Measurements from ENCODE around the gene APEH.

APEH gene

DNA sequence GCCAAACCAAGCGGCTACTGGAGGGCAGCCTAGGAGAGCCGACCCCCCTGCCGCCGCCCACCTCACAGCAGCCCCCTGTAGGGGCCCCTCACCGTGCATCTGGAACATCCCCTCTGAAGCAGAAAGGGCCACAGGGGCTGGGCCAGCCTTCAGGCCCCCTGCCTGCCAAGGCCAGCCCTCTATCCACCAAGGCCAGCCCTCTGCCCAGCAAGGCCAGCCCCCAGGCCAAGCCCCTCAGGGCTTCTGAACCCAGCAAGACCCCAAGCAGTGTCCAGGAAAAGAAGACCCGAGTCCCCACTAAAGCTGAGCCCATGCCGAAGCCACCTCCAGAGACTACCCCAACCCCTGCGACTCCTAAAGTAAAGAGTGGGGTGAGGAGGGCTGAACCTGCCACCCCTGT lies 23.5 kb upstream of the APEH start:
- no peak for DNase-seq (ENCODE audit: low spot score)

DNA sequence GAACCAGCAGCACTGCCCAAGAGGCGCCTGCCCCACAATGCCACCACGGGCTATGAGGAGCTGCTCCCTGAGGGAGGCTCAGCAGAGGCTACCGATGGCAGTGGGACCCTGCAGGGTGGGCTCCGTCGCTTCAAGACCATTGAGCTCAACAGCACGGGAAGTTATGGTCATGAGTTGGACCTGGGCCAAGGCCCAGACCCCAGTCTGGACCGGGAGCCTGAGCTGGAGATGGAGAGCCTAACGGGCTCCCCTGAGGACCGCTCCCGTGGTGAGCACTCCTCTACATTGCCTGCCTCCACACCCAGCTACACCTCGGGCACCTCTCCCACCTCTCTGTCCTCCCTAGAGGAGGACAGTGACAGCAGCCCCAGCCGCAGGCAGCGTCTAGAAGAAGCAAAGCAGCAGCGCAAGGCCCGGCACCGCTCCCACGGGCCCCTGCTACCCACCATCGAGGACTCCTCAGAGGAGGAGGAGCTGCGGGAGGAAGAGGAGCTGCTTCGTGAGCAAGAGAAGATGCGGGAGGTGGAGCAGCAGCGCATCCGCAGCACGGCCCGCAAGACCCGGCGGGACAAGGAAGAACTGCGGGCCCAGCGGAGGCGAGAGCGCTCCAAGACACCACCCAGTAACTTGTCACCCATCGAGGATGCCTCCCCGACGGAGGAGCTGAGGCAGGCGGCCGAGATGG lies 21.8 kb upstream of the APEH start:
- no peak for DNase-seq (ENCODE audit: low spot score)

DNA sequence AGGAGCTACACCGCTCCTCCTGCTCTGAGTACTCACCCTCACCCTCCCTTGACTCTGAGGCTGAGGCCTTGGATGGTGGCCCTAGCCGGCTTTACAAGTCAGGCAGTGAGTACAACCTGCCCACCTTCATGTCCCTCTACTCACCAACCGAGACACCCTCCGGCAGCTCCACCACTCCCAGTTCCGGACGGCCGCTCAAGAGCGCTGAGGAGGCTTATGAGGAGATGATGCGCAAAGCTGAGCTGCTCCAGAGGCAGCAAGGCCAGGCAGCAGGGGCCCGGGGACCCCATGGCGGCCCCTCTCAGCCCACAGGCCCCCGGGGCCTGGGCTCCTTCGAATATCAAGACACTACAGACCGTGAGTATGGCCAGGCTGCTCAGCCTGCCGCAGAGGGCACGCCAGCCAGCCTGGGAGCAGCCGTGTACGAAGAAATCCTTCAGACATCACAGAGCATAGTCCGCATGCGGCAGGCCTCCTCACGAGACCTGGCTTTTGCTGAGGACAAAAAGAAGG lies 21.2 kb upstream of the APEH start:
- DNase-seq (ENCODE audit: low spot score) = no peak

DNA sequence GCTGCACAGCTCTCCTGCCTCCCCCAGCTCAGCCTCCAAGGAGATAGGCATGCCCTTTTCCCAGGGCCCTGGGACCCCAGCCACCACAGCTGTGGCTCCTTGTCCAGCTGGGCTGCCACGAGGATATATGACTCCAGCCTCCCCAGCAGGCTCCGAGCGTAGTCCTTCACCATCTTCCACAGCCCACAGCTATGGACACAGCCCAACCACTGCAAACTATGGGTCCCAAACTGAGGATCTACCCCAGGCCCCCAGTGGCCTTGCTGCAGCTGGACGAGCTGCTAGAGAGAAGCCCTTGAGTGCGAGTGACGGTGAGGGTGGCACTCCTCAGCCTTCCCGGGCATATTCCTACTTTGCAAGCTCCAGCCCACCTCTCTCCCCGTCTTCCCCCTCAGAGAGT lies 20.5 kb upstream of the APEH start:
- DNase-seq (ENCODE audit: low spot score) = no peak

DNA sequence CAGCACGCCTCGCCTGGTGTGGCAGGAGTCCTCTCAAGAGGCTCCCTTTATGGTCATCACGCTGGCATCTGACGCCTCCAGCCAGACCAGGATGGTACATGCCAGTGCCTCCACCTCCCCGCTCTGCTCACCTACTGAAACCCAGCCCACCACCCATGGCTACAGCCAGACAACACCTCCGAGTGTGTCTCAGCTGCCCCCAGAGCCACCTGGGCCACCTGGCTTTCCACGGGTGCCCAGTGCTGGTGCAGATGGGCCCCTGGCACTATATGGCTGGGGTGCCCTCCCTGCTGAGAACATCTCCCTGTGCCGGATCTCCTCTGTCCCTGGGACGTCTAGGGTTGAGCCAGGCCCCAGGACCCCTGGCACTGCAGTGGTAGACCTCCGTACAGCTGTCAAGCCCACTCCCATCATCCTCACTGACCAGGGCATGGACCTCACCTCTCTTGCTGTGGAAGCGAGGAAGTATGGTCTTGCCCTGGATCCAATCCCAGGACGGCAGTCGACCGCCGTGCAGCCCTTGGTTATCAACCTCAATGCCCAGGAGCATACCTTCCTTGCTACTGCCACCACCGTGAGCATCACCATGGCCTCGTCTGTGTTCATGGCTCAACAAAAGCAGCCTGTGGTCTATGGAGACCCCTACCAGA lies 19.9 kb upstream of the APEH start:
- no peak for DNase-seq (ENCODE audit: low spot score)

DNA sequence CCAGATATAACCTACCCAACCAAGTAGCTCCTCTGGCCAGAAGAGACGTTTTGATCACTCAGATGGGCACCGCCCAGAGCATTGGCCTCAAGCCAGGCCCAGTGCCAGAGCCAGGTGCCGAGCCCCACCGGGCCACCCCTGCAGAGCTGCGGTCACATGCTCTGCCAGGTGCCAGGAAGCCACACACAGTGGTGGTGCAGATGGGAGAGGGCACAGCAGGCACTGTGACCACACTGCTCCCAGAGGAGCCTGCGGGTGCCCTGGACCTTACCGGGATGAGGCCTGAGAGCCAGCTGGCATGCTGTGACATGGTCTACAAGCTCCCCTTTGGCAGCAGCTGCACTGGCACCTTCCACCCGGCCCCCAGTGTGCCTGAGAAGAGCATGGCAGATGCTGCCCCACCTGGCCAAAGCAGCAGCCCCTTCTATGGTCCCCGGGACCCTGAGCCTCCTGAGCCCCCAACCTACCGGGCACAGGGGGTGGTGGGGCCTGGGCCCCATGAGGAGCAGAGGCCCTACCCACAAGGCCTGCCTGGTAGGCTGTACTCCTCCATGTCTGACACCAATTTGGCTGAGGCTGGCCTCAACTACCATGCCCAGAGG lies 19.1 kb upstream of the APEH start:
- DNase-seq (ENCODE audit: low spot score) = peak; percentile 41

DNA sequence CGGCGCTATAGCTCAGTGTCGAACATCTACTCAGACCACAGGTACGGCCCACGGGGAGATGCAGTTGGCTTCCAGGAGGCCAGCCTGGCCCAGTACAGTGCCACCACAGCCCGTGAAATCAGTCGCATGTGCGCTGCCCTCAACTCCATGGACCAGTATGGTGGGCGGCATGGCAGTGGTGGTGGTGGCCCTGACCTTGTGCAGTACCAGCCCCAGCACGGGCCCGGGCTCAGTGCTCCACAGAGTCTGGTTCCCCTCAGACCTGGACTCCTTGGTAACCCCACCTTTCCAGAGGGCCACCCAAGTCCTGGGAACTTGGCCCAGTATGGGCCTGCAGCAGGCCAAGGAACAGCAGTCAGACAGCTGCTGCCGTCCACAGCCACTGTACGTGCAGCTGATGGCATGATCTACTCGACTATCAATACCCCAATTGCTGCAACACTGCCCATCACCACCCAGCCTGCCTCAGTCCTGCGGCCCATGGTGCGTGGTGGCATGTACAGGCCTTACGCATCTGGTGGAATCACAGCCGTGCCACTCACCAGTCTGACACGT lies 18.3 kb upstream of the APEH start:
- no peak for DNase-seq (ENCODE audit: low spot score)

DNA sequence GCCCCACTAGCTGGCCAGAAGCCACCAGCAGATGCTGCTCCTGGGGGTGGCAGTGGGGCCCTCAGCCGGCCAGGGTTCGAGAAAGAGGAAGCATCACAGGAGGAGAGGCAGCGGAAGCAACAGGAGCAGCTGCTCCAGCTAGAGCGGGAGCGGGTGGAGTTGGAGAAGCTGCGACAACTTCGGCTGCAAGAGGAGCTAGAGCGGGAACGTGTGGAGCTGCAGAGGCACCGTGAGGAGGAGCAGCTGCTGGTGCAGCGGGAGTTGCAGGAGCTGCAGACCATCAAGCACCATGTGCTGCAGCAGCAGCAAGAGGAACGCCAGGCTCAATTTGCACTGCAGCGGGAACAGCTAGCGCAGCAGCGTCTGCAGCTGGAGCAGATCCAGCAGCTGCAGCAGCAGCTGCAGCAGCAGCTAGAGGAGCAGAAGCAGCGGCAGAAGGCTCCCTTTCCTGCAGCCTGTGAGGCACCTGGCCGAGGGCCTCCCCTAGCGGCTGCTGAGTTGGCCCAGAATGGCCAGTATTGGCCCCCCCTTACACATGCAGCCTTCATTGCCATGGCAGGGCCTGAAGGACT lies 17.5 kb upstream of the APEH start:
- DNase-seq (ENCODE audit: low spot score) = no peak

DNA sequence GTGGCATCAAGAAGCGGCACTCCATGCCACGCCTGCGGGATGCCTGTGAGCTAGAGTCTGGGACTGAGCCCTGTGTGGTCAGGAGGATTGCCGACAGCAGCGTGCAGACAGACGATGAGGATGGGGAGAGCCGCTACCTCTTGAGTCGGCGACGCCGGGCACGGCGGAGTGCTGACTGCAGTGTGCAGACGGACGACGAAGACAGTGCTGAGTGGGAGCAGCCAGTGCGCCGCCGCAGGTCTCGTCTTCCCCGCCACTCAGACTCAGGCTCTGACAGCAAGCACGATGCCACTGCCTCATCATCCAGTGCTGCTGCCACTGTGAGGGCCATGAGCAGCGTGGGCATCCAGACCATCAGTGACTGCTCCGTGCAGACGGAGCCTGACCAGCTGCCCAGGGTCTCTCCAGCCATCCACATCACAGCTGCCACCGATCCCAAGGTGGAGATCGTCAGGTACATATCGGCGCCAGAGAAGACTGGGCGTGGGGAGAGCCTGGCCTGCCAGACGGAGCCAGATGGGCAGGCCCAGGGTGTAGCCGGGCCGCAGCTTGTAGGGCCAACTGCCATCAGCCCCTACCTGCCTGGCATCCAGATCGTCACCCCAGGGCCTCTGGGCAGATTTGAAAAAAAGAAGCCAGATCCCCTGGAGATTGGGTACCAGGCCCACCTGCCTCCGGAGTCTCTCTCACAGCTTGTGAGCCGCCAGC lies 16.8 kb upstream of the APEH start:
- DNase-seq (ENCODE audit: low spot score) = no peak

DNA sequence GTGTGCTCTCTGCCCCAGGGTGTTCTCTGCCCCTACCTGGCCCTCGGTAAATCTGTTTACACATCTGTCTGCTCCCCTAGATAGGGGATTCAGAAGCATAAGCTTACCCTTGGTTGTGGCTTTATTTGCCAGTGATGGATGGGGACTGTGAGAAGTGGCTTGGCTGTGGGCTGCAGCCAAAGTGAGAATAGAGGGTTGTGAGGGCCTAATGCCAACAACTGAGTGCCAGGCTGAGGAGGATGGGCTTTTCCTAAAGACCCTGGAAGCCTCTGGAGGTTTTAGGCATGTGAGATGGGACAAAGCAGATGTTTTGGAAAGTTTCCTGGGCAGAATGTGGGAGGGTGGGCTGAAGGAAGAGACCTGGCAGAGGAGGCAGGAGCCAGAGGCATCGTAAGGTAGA lies 15.4 kb upstream of the APEH start:
- DNase-seq (ENCODE audit: low spot score) = no peak

DNA sequence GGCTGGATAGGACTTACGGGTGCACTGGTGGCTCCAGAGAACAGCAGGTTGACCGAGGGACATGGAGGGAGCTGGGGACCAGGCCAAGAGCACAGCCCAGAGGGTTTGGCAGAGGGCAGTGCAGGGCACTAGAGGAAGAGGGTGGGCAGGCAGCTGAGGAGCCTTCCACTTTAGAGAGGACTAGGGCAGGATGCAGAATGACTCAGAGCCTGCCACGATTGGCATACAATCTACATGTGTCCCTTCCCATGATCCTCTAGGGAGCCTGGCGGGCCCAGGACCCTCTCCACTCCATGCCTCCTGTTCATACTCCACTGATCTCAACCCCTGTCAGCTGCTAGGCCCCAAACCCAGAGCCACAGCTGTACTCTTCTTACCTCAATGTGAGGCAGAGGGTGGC lies 14.4 kb upstream of the APEH start:
- no peak for DNase-seq (ENCODE audit: low spot score)

DNA sequence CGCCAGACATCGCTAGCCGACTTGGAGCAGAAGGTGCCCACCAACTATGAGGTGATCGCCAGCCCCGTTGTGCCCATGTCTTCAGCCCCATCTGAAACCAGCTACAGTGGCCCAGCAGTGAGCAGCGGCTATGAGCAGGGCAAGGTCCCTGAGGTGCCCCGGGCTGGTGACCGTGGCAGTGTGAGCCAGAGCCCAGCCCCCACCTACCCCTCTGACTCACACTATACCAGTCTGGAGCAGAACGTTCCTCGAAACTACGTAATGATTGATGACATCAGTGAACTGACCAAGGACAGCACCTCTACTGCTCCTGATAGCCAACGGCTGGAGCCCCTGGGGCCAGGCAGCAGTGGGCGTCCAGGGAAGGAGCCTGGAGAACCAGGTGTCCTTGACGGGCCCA lies 12.9 kb upstream of the APEH start:
- DNase-seq (ENCODE audit: low spot score) = no peak

DNA sequence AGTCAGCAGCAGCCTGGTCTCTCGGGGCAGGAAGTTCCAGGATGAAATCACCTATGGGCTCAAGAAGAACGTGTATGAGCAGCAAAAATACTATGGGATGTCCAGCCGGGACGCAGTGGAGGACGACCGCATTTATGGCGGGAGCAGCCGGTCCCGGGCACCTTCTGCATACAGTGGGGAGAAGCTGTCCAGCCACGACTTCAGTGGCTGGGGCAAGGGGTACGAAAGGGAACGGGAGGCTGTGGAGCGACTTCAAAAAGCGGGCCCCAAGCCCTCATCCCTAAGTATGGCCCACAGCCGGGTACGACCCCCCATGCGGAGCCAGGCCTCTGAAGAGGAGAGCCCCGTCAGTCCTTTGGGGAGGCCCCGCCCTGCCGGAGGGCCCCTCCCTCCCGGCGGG lies 12.1 kb upstream of the APEH start:
- DNase-seq (ENCODE audit: low spot score) = no peak

DNA sequence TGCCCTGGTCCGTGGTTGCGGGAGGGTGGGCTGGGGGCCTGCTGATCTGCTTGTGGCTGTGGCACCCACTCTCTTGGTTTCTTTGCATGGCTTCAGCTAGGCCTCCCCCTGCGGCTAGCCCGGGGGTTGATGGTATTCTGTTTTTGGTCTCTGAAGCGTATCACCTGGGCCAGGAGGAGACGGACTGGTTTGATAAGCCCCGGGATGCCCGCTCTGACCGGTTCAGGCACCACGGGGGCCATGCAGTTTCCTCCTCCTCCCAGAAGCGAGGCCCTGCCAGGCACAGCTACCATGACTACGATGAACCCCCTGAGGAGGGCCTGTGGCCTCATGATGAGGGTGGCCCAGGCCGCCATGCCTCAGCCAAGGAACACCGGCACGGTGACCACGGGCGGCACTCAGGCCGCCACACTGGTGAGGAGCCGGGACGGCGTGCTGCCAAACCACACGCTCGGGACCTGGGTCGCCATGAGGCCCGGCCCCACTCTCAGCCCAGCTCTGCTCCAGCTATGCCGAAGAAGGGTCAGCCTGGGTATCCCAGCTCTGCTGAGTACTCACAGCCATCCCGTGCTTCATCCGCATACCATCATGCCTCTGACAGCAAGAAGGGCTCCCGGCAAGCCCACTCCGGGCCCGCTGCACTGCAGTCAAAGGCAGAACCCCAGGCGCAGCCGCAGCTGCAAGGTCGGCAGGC lies 11.3 kb upstream of the APEH start:
- DNase-seq (ENCODE audit: low spot score) = no peak

DNA sequence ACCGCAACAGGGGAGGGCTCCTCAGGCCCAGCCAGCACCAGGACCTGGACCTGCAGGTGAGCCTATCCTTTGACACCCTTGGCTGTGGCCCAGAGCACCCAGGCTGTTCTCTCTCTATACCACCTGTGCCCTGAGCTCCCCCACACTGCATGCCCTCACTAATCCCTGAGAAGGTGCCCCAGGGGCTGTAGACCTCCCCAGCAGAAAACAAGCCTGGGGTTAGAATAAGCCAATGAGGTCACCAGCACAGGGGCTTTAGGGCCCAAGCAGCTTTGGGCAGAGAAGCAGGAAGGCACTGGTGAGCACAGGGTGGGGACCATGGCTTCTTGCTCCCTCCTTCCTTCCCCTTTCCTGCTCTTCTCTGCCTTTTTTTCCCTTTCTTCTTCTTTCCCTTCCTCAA lies 10.3 kb upstream of the APEH start:
- no peak for DNase-seq (ENCODE audit: low spot score)

DNA sequence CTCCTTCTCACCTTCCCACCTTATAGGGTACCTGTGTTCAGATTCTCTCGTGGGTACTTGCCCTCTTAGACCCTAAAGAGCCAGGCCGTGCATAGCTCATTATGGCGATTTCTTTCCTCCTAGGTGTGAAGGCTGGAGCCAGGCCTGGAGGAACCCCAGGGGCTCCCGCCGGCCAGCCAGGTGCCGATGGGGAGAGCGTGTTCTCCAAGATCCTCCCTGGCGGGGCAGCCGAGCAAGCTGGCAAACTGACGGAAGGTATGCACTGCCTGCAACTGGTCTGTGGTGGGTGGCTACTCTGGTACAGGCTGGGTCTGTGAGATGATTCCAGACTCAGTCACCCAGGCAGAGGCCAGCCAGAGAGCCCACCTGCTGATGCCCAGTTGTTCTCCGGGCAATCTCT lies 9.9 kb upstream of the APEH start:
- DNase-seq (ENCODE audit: low spot score) = no peak

DNA sequence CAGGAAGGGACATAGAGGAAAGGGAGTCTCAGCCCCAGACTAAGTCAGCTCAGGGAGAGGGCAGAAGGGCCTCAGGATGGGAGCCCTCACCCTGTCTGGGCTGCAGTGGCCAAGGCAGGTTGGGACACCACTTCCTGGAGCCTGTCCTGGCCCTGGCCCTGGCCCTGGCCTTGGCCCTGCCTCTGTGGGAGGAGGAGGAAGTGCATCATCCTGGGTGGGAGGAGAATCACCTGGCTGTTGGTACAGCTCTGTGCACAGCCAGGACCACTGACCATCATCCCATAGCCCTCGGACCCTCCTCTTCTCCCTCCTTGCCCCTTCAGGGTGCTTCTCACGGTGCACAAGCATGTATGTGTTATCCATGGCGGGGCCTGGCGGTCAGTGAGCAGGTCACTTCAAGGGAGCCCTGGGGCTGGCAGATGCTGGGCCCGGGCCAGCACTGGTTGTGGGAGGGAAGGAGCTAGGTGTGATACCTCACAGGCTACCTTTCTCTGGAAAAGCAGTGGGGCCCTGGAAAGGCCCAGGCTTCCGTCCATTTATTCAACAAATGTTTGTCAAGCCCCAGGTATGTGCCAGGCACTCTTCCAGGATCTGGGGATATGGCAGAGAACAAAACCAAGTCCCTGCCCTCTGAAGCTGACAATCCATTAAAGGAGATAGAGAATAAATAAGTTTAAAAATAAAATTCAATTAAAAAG lies 8.2 kb upstream of the APEH start:
- DNase-seq (ENCODE audit: low spot score) = no peak

DNA sequence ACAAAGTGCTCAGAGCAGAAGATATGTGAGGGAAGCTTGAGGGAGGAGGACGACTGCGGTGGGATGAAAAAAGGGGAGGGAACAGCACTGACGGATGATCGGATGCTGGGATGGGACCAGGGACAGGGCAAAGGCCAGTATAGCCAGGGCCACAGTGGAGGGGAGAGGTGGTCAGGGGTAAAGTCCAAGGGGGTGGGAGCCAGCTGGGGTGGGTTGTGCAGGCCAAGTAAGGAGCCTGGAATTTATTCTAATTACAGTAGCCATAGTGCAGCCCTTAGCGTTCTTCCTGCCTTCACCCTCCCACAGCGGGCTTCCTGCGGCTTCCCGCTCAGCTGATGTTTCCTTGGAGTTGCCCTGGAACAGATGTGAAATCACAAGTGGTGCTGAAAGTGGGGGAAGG lies 7.6 kb upstream of the APEH start:
- DNase-seq (ENCODE audit: low spot score) = no peak

DNA sequence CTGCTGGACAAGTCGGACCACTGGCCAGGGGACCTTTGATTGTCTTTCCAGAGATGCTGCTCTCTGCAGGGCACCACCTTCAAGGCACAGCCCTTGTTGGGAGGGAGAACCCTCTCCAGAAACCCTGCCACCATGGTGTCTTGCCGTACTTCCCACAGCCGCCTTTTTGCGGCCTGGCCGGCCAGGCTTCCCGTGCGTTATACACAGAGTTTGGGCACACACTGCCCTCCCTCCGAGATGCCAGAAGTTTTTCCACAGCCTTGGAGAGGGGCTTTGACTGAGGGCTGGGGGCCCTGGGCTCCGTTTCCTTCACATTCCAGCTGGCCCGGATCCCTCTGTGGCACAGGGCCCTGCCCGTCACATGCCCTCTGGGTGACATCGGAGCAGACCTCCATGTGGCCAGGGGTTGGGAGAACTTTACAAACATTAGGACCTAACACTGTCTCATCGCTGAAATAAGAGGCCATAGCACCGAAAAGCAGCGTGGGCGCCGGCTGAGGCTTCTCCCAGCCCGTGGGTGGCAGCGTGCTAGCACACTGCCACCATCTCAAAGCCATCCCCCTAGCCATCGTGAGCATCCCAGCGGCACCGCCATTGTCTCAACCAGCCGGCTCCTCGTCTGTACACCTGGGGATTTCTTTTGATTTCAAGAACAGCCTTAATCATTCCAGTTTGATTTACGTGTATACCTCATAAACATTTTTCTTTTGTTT lies 6.3 kb upstream of the APEH start:
- no peak for DNase-seq (ENCODE audit: low spot score)

DNA sequence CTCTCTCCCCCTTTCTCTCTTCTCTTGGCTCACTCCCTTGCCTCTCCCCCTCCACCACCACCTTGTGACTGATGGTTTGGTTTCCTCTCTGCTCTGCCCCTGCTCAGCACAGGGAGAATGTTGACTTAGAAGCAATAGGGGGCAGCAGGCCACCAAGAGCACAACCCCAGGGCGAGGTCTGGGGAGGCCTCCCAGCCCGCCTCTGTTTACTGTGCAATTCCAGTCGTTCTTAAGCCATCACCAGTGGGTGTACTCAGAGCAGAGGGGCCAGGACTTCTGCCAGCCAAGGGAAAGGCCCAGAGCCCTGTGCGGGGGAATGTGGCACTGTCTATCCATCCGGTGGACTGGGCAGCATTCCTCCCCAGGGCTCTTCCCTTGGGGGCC lies 5.7 kb upstream of the APEH start:
- peak; percentile 25 for DNase-seq (ENCODE audit: low spot score)

All from SW480 (cell line).